IPS DF 4.7 (cell line): ENCODE measurements around the gene PSMB10.
"Not testable (repeated sequence)": the region's sequence is repeated elsewhere in the genome, so short reads cannot be mapped to it uniquely, and the experiment has no call there.

Experiments
- DNase-seq: peaks from one replicate; pipeline ENCODE4 v3.0.0-alpha.2; 2013; ENCODE audit warnings: low spot score; ENCODE audit errors: extremely low read depth

PSMB10 gene

DNA sequence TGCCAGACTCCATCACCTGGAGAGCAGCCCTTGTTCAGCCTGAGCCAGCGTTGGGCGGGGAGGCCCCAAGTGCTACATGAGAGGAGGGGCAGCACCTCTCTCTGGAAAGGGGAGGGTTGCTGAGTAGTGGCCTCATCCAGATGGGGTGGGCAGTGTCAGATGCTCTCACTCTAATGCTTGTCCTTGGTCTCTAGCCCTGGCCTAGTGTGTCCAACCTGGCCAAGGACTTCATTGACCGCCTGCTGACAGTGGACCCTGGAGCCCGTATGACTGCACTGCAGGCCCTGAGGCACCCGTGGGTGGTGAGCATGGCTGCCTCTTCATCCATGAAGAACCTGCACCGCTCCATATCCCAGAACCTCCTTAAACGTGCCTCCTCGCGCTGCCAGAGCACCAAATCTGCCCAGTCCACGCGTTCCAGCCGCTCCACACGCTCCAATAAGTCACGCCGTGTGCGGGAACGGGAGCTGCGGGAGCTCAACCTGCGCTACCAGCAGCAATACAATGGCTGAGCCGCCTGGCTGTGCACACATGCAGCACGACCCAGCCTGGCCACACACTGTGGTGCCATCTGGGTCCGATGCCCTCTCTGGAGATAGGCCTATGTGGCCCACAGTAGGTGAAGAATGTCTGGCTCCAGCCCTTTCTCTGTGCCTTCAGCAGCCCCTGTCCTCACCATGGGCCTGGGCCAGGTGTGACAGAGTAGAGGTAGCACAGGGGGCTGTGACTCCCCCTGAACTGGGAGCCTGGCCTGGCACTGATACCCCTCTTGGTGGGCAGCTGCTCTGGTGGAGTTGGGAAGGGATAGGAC is 9.3 kb downstream of the PSMB10 start:
- DNase-seq, result no peak

DNA sequence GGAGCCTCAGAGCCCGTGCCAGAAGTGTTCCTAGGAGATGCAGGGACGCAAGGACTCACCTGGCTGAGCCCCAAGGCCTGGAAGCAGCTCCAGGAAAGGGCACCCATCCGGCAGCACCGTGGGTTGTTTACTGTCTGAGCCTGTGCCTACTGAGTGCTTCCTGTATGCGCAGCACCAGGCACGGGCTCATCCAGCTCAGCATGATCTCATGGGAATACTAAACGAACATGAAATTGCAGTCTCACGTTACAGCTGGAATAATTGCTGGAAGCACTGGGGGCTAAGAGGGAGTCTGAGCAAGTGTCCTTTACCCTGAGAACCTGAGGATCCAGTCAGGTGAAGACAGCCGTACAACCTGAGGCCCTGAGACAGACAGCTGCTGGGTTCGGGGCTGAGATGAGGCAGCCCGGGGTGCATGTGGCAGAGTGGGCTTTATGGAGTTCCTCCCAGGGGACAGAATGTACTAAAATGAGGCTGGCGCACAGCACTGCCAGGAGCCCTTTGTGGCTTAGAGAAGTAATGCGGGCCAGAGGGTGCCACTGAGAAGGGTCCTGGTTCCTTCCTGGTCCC is 10.4 kb downstream of the PSMB10 start:
- no peak for DNase-seq

DNA sequence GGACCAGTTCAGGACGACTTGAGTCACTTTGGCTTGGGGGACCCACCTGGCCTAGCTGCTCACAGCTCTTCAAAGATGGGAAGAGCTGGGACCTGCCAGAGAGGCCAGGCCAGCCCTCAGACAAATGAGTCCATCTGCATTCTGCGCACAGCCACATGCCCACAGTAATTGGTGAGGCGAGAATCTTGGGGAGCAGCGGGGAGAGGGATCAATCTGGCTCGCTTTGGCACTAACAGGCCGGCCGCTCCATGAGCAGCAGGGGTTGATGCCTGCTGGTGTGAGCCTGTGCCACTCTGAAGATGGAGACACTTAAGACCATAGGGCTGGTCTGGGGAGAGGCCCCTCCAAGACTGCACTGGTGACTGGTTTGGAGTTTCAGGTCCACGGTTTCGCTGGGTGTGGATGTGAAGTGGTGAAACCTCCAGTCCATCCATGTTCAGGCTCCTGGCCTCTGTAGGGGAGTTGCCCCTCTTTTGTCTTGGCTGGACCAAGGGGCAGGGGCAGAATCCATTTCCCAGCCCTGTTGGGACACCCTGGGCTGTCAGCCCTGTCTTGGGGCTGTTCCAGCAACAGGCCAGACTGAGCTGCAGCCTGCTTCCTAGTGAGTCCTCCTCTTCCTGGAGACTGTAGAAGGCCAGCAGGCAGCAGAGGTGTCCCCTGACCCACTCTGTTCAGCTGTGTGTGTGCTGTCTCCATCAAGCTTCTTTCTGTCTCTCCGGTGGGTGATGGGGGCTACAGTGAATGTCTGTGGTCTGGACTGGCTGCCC is 12.3 kb downstream of the PSMB10 start:
- DNase-seq, result no peak

DNA sequence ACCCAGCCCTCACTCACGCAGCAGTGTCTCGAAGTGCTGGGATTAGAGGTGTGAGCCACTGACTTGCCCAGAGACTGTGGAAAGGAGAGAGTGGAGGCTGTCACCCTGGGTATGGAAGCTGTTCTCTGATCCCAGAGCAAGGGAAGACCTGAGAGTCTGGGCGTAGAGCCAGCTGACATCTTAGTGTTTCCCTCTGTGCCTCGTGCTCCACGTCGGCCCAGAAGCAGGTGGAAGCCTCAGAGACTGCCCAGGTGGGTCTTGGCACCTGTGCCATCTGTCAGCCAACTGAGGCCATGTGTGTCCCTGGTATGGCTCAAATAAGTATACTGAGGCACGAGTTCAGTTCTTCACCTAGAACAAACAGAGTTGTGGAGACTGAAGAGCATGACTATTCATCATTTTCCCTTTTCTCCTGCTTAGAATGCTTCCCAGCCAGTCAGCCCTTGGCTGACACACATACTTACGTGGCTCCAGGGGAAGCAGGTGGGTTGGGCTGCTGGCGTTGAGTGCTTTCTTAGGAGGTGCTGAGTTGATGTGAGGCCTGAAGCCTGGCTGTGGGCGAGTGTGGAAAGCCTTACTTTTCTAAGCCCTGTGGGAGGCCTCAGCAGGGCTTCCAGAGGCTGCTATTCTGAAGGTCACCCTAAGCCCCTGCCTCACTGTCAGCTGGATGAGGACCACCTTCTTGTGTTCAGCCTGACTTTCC is 13.1 kb downstream of the PSMB10 start:
- DNase-seq, result no peak

DNA sequence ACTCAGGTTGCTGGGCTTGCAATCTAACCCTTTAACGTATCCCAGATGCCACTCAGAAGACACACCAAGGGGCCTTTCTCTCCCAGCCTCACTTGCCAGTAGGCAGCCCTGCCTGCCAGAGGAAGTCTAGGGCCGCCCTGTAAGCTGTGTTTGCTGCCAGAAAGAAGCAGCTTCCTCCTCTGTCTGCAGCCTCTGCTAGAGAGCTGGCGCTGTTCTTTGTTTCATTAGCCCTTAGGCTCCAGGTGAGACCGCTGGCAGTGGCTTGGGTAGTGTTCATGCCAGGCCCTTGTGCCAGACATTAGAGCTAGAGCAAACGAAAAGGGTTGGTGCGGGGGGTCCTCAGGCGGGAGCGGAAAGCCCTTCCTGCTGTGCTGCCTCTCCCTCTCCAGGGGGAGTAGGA is 13.9 kb downstream of the PSMB10 start:
- no peak for DNase-seq

DNA sequence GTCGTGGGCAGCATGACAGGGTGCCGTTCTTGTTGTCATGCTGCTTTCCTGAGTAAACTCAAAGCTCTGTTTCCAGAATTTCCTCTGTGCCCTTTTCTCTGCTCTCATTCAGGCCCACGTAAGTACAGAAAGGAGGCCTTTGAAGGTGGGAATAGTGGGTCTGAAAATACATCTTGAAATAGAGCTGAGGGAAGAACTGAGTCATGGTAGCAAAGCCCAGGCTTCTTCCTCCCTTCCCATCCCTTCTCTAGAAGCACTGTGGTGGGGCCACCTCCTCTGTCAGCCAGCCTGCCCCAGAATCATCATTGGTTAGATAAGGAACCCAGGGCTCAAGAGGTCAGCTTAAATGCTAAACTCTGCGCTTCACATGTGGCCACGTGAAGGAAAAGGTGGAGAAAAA is 14.4 kb downstream of the PSMB10 start:
- DNase-seq, result no peak

DNA sequence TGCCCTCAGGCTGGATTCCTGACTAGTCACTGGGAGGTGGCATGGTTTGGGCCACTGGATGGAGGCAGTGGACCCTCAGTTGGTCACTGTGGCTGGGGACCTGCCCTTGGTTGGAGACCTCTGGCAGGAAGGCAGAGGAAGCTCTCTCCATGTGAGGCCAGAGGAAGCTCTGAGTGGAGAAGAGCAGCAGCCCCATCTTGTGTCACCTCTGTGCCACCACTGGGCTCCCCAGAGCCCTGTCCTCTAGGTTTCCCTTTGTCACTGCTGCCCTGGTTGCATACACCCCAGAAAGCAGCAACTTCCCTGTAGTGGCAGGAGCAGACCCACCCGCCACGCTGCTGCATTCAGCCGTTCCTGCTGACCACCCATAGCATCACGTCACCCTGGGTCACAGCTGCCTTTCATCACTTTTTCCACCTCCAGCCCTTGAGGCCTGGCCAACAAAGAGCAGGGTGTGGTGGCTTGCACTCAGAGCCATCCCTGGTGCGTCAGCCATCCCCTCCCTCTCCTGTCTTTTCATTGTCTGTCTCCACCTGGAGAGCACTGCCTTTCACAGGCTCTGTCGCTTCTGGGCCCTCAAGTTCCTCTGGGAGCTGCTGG is 16.9 kb downstream of the PSMB10 start:
- no peak for DNase-seq

DNA sequence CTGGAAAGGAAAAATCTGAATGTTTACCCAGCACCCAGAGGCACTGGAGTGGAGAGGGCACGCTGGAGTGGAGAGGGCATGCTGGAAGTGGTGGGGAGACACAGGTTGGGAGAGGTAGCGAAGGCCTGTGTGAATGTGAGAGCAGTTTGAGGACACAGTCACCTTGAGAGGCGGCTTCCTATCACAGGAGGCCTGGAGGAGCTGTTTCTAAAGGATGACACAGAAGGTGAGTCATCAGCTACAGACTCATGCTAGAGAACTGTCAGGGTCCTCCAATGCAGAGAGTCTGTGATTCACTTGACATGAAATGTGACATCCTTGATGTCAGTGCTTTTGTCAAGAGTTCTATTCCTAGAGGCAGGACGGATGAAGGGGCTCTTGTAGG is 18.8 kb downstream of the PSMB10 start:
- DNase-seq, result no peak

DNA sequence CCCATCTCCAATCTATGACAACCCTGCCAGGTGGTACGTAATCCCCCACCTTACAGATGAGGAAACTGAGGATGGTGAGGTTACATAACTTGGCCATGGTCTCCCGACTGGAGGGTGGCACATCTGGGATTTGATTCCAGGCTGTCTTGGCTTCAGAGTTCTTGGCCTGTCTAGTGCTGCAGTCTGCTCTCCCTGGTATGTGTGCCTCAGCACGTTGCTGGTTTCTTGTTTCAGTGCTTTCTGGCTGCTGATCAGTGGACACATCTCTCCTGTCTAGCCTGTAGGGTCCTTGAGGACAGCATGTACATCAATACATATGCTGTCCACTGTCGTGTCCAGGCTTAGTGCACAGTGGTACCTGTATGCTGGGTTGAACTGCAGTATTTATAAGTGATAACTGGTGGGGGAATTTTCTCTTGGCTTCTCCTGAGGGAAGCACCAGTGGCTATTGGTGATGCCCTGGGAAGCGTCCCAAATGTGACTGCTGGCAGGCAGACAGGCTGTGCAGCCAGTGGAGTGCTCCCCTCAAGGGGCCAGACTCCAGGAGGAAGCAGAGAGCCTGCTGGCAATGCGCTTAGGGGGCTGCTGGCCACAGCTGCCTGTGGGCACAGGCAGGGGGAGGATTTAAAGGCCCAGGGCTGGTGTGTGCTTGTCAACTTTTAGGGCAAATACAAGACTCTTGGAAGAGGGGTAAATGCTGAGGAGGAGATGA is 19.4 kb downstream of the PSMB10 start:
- DNase-seq, result no peak

DNA sequence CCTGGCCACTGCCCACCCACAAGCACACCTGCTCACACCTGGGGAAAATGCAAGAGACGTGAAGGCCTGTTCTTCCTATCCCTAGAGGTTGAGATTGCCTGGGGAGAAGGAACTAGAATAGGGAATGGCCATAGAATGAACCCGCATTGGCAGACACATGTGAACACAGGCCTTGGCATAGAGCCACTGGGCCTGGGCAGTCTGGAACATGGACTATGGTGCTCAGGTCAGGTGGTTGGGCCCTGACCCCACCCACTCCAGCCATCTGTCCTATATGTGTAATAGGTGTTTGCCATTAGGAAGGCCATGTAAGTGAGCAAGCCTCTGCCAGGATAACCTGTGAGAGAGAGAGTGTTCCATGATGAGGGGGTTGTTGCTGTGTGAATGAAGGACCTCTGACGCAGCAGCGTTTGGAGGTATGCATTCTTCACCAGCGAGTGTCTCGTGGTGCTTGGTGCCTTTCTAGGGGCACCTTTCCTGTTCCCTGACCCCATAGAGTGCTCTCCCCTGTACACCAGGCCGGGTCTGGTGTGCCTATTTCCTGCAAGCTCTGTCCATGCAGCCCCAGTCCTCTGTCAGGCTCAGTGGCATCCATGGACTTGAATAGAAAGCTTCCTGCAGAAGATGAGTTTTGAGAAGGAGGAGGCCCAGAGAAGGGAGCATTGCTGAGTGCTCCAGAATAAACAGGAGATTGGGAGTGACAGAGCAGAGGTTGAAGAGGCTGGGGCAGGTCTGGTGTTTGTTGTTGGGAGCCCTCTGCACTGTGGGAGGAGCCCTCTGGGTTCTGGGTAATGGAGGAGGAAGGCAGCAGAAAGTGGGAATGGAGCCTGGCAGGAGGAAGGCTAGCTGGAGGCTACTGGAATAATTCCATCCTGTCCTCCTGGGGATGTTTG is 20.6 kb downstream of the PSMB10 start:
- no peak for DNase-seq

DNA sequence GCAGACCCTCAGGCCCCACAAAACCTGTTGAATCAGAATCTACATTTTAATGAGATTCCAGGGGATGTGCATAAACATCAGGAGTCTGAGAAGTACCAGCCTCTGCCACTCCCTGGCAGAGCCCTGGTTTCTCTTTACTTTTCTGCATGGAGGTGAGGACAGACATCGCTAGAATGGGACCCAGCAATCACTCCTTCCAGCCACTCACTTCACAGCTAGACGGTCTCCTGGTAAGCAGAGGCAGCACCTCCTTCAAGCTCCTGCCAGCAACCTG is 21.2 kb downstream of the PSMB10 start:
- DNase-seq, result not testable (repeated sequence)

DNA sequence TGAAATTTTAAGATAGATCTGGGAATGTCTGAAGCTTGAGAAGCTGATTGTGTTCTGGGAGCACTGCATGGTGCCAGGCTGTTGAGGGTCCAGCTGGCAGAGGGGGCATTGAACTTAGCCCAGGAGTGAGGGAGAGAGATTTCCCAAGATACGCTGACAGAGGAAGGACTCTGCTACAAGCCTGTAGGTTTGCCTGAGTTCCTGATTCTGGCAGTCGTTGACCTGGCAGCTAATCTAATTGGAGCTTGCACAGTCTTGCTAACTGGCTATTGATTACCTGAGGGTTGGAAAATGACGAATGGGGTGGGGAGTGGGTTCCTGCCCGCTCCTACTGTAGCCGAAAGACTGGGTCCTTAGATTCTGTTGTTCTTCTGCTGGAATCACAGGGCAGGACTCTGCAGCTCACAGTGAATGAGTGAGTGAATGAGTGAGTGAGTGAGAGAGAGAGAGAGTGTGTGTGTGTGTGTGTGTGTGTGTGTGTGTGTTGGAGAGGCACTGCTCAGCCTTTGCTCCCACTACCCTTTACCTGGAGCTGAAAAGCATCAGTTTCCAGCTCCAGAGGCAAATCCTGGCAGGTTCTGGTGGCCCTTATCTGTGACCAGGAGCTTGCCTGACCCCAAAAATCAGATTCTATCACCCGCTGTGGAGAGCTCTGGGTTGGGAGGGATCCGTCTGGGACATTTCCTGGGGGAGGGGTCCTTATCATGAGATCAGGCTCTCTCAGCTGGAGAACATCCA is 21.7 kb downstream of the PSMB10 start:
- no peak for DNase-seq

DNA sequence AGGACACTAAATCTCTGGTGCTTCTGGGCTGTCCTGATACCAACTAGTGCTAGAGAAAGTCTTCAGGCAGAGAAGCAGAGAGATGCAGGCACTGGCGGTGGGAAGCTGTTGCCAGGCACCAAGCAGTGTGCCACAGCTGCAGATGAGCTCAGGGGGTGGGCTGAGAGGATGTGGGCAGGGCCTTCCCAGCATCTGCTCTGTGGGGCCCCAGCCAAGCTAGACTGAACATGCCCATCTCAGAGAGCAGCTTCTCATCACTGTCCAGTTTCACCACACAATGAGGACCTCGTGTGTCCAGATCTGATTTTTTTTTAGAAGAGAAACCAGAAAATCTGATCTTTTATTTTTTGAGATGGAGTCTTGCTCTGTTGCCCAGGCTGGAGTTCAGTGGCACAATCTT is 26.5 kb downstream of the PSMB10 start:
- no peak for DNase-seq

DNA sequence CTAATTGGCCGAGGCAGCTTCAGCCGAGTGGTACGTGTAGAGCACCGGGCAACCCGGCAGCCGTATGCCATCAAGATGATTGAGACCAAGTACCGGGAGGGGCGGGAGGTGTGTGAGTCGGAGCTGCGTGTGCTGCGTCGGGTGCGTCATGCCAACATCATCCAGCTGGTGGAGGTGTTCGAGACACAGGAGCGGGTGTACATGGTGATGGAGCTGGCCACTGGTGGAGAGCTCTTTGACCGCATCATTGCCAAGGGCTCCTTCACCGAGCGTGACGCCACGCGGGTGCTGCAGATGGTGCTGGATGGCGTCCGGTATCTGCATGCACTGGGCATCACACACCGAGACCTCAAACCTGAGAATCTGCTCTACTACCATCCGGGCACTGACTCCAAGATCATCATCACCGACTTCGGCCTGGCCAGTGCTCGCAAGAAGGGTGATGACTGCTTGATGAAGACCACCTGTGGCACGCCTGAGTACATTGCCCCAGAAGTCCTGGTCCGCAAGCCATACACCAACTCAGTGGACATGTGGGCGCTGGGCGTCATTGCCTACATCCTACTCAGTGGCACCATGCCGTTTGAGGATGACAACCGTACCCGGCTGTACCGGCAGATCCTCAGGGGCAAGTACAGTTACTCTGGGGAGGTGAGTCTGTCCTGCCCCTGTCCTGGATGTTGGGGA is 27.5 kb downstream of the PSMB10 start:
- no peak for DNase-seq

DNA sequence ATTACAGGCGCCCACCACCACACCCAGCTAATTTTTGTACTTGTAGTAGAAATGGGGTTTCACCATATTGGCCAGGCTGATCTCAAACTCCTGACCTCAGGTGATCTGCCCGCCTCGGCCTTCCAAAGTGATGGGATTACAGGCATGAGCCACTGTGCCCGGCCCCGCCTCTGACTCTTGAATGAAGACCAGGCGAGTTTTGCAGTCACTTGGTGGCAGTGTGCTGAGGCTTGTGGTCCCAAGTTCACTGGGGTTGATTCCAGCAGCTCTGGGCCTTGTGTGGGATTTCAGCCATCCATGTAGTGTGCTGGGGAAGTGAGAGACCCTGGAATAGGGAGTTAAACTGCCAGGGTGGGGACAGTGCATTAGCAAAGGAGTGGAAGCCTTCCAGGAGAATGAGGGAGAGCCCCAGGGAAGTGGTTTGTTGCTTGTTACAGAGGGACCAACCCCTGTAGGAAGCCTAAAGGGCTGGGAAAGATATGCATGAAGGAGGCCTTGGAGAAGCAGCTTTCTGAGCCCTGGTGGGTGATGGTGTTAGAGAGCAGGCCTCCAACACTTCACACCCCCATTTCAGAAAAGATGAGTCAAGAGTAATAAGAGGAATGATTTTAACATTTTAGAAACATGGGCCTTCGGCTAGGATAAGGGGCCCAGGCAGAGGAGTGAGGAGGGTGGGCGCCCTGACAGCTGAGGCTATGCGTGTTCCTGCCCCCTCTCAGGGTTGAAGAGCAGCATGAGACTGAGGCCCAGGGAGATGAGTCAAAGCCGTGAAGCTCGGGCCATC is 29.1 kb downstream of the PSMB10 start:
- DNase-seq, result no peak

DNA sequence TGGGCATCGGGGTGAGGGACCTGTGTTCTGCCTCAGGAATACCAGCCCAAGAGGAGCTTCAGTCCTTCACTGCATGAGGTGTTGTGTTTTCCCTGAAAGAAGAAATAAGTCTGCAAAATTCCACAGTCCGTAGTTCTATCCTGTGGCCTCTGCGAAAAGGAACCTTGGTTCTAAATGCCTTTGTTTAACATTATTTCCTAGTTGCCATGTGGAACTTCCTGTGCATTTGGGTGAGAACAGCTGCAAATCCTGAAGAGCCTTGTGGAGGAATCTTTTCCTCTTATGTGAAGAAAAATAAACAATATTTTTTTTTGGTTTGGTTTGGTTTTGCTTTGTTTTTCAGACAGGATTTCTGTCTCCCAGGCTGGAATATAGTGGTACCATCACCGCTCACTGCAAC is 33.8 kb downstream of the PSMB10 start:
- no peak for DNase-seq

DNA sequence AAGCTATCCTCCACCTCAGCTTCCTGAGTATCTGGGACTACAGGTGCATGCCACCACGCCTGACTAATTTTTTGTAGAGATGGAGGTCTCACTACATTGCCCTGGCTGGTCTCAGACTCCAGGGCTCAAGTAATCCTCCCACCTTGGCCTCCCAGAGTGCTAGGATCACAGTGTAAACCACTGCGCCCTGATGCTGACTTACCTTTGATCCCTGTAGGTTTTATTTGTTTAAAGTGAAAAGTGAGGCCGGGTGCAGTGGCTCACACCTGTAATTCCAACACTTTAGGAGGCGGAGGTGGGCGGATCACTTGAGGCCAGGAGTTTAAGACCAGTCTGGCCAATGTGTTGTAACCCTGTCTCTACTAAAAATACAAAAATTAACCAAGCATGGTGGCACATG is 34.9 kb downstream of the PSMB10 start:
- DNase-seq, result no peak

DNA sequence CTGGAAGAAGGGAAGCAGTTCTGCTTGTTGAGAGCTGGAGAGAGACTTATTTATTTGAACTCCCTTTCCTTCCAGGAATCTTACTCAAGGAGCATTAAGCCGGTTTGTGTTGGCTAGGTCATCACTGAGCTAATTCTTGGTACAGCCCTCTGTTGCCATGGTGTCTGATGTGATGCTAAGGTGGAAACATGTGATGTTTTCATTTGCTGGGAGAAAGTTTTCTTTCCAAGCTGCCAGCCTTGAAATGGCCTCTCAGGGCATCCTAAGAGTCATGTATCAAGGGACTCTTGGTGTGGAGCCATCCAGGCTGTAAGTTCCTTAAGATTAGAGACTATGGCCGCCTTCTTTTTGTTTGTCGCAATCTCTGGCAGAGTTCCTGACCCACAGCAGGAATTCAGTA is 39.4 kb downstream of the PSMB10 start:
- DNase-seq, result no peak
